ENCODE data around the gene DNMT3B.

The DNMT3B gene

GRCh38 chr20:32837157-32837556, 75.0 kb downstream of the DNMT3B start:
- Histone ChIP-seq H3K27me3 (ENCODE audit: insufficient read depth, poor library complexity, severe bottlenecking) (no peaks in the 10 kb centered on the region), H3K27ac (replicated peaks) (no peak overlapping the region), H3K4me3 (replicated peaks; ENCODE audit: insufficient read depth, low read length) (no peak overlapping the region)
- TF ChIP-seq SPI1 (IDR thresholded peaks at IDR 0.05; ENCODE audit: borderline replicate concordance, low read depth) (no peak), GABPA (IDR thresholded peaks at IDR 0.05; ENCODE audit: low read depth) (no peak), POLR2AphosphoS5 (IDR thresholded peaks at IDR 0.05; ENCODE audit: low read depth) (no peak)
- TF ChIP-seq, protein P1, sequence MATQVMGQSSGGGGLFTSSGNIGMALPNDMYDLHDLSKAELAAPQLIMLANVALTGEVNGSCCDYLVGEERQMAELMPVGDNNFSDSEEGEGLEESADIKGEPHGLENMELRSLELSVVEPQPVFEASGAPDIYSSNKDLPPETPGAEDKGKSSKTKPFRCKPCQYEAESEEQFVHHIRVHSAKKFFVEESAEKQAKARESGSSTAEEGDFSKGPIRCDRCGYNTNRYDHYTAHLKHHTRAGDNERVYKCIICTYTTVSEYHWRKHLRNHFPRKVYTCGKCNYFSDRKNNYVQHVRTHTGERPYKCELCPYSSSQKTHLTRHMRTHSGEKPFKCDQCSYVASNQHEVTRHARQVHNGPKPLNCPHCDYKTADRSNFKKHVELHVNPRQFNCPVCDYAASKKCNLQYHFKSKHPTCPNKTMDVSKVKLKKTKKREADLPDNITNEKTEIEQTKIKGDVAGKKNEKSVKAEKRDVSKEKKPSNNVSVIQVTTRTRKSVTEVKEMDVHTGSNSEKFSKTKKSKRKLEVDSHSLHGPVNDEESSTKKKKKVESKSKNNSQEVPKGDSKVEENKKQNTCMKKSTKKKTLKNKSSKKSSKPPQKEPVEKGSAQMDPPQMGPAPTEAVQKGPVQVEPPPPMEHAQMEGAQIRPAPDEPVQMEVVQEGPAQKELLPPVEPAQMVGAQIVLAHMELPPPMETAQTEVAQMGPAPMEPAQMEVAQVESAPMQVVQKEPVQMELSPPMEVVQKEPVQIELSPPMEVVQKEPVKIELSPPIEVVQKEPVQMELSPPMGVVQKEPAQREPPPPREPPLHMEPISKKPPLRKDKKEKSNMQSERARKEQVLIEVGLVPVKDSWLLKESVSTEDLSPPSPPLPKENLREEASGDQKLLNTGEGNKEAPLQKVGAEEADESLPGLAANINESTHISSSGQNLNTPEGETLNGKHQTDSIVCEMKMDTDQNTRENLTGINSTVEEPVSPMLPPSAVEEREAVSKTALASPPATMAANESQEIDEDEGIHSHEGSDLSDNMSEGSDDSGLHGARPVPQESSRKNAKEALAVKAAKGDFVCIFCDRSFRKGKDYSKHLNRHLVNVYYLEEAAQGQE (IDR thresholded peaks at IDR 0.05; ENCODE audit: insufficient replicate concordance, low read depth) = no peak
- TF ChIP-seq, protein P2, sequence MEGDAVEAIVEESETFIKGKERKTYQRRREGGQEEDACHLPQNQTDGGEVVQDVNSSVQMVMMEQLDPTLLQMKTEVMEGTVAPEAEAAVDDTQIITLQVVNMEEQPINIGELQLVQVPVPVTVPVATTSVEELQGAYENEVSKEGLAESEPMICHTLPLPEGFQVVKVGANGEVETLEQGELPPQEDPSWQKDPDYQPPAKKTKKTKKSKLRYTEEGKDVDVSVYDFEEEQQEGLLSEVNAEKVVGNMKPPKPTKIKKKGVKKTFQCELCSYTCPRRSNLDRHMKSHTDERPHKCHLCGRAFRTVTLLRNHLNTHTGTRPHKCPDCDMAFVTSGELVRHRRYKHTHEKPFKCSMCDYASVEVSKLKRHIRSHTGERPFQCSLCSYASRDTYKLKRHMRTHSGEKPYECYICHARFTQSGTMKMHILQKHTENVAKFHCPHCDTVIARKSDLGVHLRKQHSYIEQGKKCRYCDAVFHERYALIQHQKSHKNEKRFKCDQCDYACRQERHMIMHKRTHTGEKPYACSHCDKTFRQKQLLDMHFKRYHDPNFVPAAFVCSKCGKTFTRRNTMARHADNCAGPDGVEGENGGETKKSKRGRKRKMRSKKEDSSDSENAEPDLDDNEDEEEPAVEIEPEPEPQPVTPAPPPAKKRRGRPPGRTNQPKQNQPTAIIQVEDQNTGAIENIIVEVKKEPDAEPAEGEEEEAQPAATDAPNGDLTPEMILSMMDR (IDR thresholded peaks at IDR 0.05; ENCODE audit: insufficient read depth, low read length) = no peak
- DNase-seq (ENCODE audit: low read depth in 1 of 2, low spot score in 1 of 2) = no peak

GRCh38 chr20:32839227-32839981, 77.2 kb downstream of the DNMT3B start:
- no peak for DNase-seq (ENCODE audit: low read depth in 1 of 2, low spot score in 1 of 2)
- TF ChIP-seq SPI1 (IDR thresholded peaks at IDR 0.05; ENCODE audit: borderline replicate concordance, low read depth) = no peak
- no peak for TF ChIP-seq GABPA (IDR thresholded peaks at IDR 0.05; ENCODE audit: low read depth)
- TF ChIP-seq POLR2AphosphoS5 (IDR thresholded peaks at IDR 0.05; ENCODE audit: low read depth) = no peak
- TF ChIP-seq, protein P1 (IDR thresholded peaks at IDR 0.05; ENCODE audit: insufficient replicate concordance, low read depth) = no peak
- TF ChIP-seq, protein P2 (IDR thresholded peaks at IDR 0.05; ENCODE audit: insufficient read depth, low read length) = no peak
- Histone ChIP-seq H3K27me3 (ENCODE audit: insufficient read depth, poor library complexity, severe bottlenecking) (no peaks in the 10 kb centered on the region), H3K27ac (replicated peaks) (no peak overlapping the region), H3K4me3 (replicated peaks; ENCODE audit: insufficient read depth, low read length) (no peak overlapping the region)

DNA sequence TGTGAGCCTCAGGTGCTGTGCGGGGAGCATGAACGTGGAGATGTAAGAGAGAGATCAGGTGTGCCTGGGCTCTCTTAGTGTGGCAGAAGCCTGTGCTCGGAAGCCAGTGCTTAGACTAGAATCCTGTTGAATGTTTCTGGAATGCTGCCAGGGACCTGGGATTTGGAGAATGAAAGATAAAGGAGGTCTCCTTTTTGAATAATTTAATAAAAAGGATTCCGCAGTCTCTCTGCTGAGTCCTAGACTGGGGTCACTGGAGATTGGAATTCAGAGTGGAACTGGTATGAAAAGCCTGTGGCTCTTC, 77.7 kb downstream of the DNMT3B start:
- no peaks in the 10 kb centered on the region for H3K27me3 ChIP-seq (ENCODE audit: insufficient read depth, poor library complexity, severe bottlenecking)
- no peak for DNase-seq (ENCODE audit: low read depth in 1 of 2, low spot score in 1 of 2)
- TF ChIP-seq, protein P1 (IDR thresholded peaks at IDR 0.05; ENCODE audit: insufficient replicate concordance, low read depth) = no peak
- no peak for TF ChIP-seq GABPA (IDR thresholded peaks at IDR 0.05; ENCODE audit: low read depth)
- TF ChIP-seq SPI1 (IDR thresholded peaks at IDR 0.05; ENCODE audit: borderline replicate concordance, low read depth) = no peak
- no peak for TF ChIP-seq POLR2AphosphoS5 (IDR thresholded peaks at IDR 0.05; ENCODE audit: low read depth)
- TF ChIP-seq, protein P2 (IDR thresholded peaks at IDR 0.05; ENCODE audit: insufficient read depth, low read length) = no peak
- H3K4me3 ChIP-seq (replicated peaks; ENCODE audit: insufficient read depth, low read length) = no peak overlapping the region
- no peak overlapping the region for H3K27ac ChIP-seq (replicated peaks)
